Measurements from ENCODE around the gene DUSP12. TPM values are rescaled to one million over a fixed set of nuclear protein-coding genes. Genes with fewer than 3 reads are reported as not detected.
A peak's percentile ranks its signal among the peaks of the same experiment; 100 is the strongest.
"Not testable (repeated sequence)": the region's sequence is repeated elsewhere in the genome, so short reads cannot be mapped to it uniquely, and the experiment has no call there.

DUSP12 gene
- total RNA-seq, 4 donors from 2014 or later = 16.4 to 62.7 (median 29.3) TPM

DNA sequence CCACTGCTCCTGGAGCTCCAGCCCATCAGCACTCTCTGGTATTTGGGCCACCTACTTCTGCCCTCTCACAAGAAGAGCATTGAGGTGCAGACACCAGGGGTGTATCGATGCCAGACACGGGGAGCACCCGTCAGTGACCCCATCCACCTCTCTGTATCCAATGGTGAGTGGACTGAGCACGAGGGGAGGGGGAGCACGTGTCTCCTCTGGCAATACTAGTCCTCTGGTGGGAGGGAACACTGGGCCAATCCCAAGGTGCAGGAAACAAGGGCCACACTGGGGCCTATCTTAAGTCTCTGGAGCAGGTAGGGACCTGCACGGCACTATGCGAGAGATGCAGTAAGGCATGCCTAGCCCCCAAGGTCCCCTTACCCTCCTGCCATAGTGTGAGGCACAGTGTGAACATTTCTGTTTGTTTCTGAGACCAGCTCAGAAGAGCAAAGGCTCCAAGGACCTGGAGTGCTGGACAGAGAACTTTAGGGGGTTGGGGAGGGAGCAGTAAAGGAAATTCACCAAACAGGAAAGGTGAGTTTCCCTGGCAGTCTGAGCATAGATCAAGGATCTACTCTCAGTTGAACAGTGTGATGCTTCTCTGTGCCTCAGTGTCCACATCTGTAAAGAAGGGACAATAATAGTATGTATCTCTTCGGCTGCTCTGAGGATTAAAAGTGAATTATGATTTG, 26.0 kb upstream of the DUSP12 start:
- Histone ChIP-seq H3K36me3 (no peaks in the 10 kb centered on the region), H3K9me3 (no peaks in the 10 kb centered on the region), H3K4me1 (no peaks in the 10 kb centered on the region), H3K4me3 (no peak overlapping the region), H3K27me3 (no peaks in the 10 kb centered on the region), H3K27ac (no peak overlapping the region)
- TF ChIP-seq, protein P1, sequence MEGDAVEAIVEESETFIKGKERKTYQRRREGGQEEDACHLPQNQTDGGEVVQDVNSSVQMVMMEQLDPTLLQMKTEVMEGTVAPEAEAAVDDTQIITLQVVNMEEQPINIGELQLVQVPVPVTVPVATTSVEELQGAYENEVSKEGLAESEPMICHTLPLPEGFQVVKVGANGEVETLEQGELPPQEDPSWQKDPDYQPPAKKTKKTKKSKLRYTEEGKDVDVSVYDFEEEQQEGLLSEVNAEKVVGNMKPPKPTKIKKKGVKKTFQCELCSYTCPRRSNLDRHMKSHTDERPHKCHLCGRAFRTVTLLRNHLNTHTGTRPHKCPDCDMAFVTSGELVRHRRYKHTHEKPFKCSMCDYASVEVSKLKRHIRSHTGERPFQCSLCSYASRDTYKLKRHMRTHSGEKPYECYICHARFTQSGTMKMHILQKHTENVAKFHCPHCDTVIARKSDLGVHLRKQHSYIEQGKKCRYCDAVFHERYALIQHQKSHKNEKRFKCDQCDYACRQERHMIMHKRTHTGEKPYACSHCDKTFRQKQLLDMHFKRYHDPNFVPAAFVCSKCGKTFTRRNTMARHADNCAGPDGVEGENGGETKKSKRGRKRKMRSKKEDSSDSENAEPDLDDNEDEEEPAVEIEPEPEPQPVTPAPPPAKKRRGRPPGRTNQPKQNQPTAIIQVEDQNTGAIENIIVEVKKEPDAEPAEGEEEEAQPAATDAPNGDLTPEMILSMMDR (IDR thresholded peaks at IDR 0.05) = no peak
- TF ChIP-seq POLR2A (IDR thresholded peaks at IDR 0.05) = no peak
- intact Hi-C loops (cut with DNase I; ENCODE audit: low total_unique reads) = no loop called here
- no peak for DNase-seq

DNA sequence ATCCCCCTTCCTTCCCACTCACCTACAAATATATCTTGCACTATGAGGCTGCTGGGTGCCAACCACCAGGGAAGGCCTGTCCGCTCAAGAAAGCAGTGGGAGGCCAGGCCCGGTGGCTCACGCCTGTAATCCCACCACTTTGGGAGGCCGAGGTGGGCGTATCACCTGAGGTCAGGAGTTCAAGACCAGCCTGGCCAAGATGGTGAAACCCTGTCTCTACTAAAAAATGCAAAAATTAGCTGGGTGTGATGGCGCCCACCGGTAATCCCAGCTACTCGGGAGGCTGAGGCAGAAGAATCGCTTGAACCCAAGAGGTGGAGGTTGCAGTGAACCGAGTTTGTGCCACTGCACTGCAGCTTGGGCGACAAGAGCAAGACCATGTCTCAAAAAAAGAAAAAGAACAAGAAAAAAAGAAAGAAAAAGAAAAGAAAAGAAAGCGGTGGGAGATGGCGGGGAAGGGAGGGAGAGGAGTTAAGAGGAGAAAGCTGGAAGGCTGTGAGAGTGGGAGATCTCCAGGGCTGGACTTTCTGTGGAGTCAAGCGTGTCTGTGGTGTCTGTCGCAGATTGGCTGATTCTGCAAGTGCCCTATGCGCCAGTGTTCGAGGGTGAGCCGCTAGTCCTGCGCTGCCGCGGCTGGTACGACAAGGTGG, 24.2 kb upstream of the DUSP12 start:
- intact Hi-C loops (cut with DNase I; ENCODE audit: low total_unique reads); H3K4me1 ChIP-seq; DNase-seq; H3K27me3 ChIP-seq; H3K9me3 ChIP-seq; H3K36me3 ChIP-seq: not testable (repeated sequence)
- H3K4me3 ChIP-seq = peak overlapping the region; percentile 58 to 74
- H3K27ac ChIP-seq = peak overlapping the region; percentile 89 to 91

DNA sequence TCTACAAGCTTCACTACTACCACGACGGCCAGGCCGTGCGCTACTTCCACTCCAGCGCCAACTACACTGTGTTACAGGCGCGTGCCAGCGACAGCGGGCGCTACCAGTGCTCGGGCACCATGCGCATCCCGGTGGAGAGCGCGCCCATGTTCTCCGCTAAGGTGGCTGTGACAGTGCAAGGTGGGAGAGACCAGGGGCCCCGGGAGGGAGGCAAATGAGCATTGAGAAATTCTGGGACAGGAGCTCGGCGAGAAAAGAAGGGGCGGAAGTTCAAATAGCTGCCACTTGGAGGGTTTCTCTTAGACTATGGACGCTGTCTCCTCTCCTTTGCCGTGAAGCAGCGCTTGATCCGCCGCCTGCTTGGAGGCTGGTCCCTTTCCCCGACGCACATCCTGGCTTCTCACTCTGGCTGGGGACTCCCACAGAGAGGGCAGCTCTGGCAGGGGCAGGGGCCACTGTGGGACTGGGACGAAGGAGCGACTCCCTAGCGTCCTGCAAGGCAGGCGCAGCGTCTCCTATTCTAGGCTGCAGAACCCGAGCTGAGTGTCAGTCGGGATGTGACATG, 23.6 kb upstream of the DUSP12 start:
- Histone ChIP-seq H3K9me3 (no peaks in the 10 kb centered on the region), H3K36me3 (no peaks in the 10 kb centered on the region), H3K27ac (peak overlapping the region; percentile 89 to 91), H3K4me3 (peak overlapping the region; percentile 58 to 74), H3K27me3 (no peaks in the 10 kb centered on the region), H3K4me1 (no peaks in the 10 kb centered on the region)
- intact Hi-C loops (cut with DNase I; ENCODE audit: low total_unique reads) = no loop called here
- TF ChIP-seq, protein P1 (IDR thresholded peaks at IDR 0.05) = peak; percentile 17 to 58 (median 43)
- TF ChIP-seq POLR2A (IDR thresholded peaks at IDR 0.05) = peak in 1 of 2 donors; percentile 6
- DNase-seq = peak; percentile 42 to 43

DNA sequence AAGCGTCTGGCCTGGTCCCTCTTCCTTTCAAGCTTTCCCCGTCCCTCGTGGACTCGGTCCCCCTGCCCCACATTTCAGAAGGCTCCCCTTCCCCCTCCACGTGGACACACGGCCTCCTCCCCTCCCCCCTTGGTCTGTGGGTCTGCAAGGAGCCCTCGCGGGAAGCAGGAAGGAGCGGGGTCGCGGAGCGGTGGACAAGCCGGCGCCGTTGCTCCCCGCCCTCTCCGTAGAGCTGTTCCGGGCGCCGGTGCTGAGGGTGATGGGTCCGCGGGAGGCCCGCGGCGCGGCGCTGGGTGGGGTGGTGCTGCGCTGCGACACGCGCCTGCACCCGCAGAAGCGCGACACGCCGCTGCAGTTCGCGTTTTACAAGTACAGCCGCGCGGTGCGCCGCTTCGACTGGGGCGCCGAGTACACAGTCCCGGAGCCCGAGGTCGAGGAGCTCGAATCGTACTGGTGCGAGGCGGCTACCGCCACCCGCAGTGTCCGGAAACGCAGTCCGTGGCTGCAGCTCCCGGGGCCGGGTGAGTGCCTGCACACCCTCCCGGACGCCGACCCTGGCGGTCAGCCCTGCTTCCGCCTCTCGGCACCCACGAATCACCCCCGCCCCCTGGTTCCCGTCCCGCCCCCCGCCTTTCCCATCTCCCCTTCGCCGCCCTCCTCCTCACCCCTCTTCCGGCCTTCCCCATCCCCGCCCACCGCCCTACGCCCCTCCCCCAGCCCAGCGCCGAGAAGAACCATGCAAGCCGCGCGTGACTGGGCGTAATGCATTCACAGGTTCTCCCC, 22.9 kb upstream of the DUSP12 start:
- Histone ChIP-seq H3K4me1 (no peaks in the 10 kb centered on the region), H3K4me3 (peak overlapping the region; percentile 58 to 74), H3K9me3 (no peaks in the 10 kb centered on the region), H3K36me3 (no peaks in the 10 kb centered on the region), H3K27me3 (no peaks in the 10 kb centered on the region), H3K27ac (peak overlapping the region; percentile 89 to 91)
- TF ChIP-seq, protein P1 (IDR thresholded peaks at IDR 0.05) = peak in 1 of 4 experiments; percentile 22
- peak in 1 of 2 donors; percentile 57 for TF ChIP-seq POLR2A (IDR thresholded peaks at IDR 0.05)
- peak; percentile 90 to 92 for DNase-seq
- intact Hi-C loops (cut with DNase I; ENCODE audit: low total_unique reads) = no loop called here

DNA sequence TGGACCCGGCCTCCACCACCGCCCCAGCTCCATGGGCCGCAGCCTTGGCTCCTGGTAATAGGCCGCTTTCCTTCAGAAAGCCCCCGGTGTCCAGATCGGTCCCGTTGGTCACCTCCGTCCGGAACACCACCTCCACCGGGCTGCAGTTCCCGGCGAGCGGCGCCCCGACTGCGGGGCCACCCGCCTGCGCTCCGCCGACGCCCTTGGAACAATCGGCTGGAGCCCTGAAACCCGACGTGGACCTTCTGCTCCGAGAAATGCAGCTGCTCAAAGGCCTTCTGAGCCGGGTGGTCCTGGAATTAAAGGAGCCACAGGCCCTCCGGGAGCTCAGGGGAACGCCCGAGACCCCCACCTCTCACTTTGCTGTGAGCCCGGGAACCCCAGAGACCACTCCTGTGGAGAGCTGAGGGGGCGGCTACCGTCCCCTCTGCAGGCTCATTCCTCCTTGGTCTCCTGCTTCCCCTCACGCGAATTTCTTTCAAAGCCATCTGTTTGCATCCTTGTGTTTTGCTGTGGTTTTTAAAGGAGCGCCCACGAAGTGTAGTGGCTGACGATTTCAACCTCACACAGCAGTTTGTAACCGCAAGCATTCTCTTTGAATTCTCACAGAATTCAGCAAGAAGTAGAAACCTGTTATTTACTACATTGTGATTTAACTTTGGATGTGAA, 22.2 kb upstream of the DUSP12 start:
- intact Hi-C loops (cut with DNase I; ENCODE audit: low total_unique reads) = no loop called here
- TF ChIP-seq POLR2A (IDR thresholded peaks at IDR 0.05) = peak in 1 of 2 donors; percentile 46
- TF ChIP-seq, protein P1 (IDR thresholded peaks at IDR 0.05) = no peak
- no peak for DNase-seq

More for the DNA sequence above, 22.2 kb upstream of the DUSP12 start:
- peak overlapping the region; percentile 58 to 74 for H3K4me3 ChIP-seq
- no peaks in the 10 kb centered on the region for H3K4me1 ChIP-seq
- no peaks in the 10 kb centered on the region for H3K36me3 ChIP-seq
- H3K9me3 ChIP-seq = no peaks in the 10 kb centered on the region
- H3K27me3 ChIP-seq = no peaks in the 10 kb centered on the region
- peak overlapping the region; percentile 89 to 91 for H3K27ac ChIP-seq
